Muscle of back (tissue), 13 donors: Measurements from ENCODE around the gene TRAF2. TPM values are rescaled to one million over a fixed set of nuclear protein-coding genes. Genes with fewer than 3 reads are reported as not detected.
A peak's percentile ranks its signal among the peaks of the same experiment; 100 is the strongest.
"Not testable (repeated sequence)": the region's sequence is repeated elsewhere in the genome, so short reads cannot be mapped to it uniquely, and the experiment has no call there.

Experiments
- DNase-seq, 3 donors: peaks; one replicate each; pipeline versions ENCODE4 v3.0.0 to v3.0.0-alpha.2; 2013
- long read RNA-seq, 9 donors: transcript quantifications; one replicate each; lab custom pipeline, GENCODE V29; 2026
- polyA plus RNA-seq, 10 donors: library from polyadenylated mRNA; unstranded; fragments of 120-200 nt; gene quantifications; one replicate each; pipeline ENCODE4 v1.2.1, GENCODE V29; 2013; ENCODE audit not compliant: insufficient read length in 10 of 10

Gene TRAF2, protein sequence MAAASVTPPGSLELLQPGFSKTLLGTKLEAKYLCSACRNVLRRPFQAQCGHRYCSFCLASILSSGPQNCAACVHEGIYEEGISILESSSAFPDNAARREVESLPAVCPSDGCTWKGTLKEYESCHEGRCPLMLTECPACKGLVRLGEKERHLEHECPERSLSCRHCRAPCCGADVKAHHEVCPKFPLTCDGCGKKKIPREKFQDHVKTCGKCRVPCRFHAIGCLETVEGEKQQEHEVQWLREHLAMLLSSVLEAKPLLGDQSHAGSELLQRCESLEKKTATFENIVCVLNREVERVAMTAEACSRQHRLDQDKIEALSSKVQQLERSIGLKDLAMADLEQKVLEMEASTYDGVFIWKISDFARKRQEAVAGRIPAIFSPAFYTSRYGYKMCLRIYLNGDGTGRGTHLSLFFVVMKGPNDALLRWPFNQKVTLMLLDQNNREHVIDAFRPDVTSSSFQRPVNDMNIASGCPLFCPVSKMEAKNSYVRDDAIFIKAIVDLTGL
- polyA plus RNA-seq: 10 to 100 TPM in 2 of 10 donors, 1 to 10 TPM in 8; 8.1 to 10.7 (median 9.6) TPM
- long read RNA-seq, donor 1: 0 reads
- long read RNA-seq, donor 2, partial matches to known transcripts: 0 of 1 reads
- long read RNA-seq, donor 2, other reads (novel, unspliced or antisense): 0 of 1 reads
- long read RNA-seq, donor 3: 0 reads
- long read RNA-seq, donor 4, partial matches to known transcripts: 0 of 1 reads
- long read RNA-seq, donor 4, other reads (novel, unspliced or antisense): 0 of 1 reads
- long read RNA-seq, donor 5, partial matches to known transcripts: 0 of 1 reads
- long read RNA-seq, donor 5, other reads (novel, unspliced or antisense): 0 of 1 reads
- long read RNA-seq, donor 6, partial matches to known transcripts: 0 of 3 reads
- long read RNA-seq, donor 6, other reads (novel, unspliced or antisense): 0 of 3 reads
- long read RNA-seq, donor 7, partial matches to known transcripts: 0 of 2 reads
- long read RNA-seq, donor 7, other reads (novel, unspliced or antisense): 0 of 2 reads
- long read RNA-seq, donor 8, partial matches to known transcripts: 0 of 3 reads
- long read RNA-seq, donor 8, other reads (novel, unspliced or antisense): 0 of 3 reads
- long read RNA-seq, donor 9, partial matches to known transcripts: 0 of 2 reads
- long read RNA-seq, donor 9, other reads (novel, unspliced or antisense): 0 of 2 reads

DNA sequence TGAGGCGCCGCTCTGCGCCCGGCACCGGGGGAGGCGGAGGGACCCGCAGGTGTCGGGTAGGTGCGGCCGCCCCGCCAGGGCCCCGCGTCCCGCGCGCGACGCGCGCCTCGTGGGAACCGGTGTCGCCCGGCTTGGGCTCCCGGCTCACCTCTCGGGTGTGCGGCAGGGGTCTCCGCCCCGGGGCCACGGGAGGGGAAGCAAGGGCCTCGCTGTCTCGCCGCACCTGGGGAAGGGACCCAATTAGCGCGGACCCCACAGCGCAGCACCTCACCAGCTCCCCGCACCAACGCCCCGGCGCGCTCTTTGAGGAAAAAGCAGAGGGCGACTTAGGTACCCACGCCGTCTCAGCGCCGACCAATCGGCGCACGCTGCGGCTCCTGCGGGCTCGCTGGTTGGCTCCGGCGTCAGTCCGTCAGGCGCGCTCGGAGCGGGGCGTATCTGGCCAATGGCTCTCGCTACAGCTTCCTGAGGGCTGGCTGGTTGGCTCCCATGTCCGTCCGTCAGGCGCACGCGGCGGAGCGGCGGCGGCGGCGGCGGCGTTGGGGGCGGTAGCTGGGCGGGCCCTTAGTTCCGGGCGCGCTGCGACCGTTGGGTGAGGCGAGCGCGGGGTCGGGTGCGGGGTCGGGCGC is at the start of gene TRAF2:
Gene TRAF2 (plus strand): TSS at position 567 of the 629 bp plus-strand sequence. CDS start 12,225 bp downstream, outside the sequence.
- DNase-seq: peak; percentile 99 to 100 (median 100)

DNA sequence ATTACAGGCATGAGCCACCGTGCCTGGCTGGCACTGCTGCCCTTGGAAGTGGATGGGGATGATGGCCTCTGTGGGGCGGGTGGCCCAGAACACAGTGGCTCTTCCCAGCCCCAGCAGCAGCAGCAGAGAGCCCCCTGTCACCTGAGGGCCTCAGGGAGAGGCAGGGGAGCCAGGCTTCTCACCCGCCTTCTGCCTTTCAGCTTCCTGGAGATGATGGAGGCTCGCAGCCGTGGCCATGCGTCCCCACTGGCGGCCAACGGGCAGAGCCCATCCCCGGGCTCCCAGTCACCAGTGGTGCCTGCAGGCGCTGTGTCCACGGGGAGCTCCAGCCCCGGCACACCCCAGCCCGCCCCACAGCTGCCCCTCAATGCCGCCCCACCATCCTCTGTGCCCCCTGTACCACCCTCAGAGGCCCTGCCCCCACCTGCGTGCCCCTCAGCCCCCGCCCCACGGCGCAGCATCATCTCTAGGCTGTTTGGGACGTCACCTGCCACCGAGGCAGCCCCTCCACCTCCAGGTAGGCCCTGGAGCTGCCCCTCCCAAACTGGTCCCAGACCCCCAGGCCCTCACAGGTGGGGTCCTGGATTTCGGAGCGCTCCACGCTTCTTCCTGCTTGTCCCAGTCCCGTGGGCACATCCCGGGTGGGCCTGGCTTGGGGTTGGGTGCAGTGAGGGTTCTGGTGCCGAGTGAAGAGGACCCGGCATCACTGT is 49.0 kb upstream of the TRAF2 start:
- no peak for DNase-seq

DNA sequence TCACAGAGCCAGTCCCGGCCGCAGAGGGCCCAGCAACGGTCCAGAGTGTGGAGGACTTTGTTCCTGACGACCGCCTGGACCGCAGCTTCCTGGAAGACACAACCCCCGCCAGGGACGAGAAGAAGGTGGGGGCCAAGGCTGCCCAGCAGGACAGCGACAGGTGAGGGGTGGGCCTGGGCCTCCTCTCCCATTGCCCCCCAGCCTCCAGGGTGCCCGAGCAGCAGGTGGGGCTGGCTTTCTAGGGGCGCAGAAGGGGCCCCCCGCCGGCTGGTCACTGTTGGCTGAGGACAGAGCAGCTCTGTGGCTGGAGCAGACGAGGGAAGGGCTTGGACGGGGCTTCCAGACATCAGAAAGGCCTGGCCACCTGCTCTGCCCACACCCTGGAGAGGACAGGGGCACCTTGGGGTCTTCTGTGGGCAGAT is 48.4 kb upstream of the TRAF2 start:
- DNase-seq: not testable (repeated sequence)

DNA sequence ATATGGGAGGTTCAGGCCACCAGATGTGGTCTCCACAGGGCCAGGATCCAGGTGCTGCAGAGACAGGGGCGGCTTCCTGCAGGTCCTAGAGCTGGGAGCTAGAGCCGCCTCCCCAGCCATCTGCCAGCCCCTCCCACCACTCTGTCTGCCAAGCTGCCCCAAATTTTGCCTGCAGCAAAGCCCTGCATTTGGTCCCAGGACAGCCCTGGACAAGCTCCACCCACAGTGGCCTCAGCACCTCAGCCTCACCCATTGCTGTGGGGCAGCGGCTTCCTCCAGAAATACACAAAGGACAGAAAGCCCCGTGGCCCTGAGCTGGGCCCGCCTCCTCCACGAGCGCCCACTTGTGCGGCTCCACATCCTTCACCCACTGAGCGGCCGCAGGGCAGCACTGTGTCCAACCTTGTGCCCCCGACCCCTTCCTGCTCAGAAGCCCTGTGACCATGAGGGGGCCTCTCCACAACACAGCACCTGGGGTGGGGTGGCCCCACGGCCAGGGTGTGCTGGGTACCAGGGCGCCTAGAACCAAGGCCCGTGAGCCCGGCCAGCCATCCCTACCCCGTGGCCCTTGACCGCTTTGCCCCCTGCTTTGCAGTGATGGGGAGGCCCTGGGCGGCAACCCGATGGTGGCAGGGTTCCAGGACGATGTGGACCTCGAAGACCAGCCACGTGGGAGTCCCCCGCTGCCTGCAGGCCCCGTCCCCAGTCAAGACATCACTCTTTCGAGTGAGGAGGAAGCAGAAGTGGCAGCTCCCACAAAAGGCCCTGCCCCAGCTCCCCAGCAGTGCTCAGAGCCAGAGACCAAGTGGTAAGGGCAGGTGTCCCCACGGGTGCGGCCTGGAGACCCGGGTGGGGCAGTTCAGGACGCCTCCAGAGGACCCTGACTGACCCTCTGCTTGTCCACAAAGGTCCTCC is 47.7 kb upstream of the TRAF2 start:
- no peak for DNase-seq

DNA sequence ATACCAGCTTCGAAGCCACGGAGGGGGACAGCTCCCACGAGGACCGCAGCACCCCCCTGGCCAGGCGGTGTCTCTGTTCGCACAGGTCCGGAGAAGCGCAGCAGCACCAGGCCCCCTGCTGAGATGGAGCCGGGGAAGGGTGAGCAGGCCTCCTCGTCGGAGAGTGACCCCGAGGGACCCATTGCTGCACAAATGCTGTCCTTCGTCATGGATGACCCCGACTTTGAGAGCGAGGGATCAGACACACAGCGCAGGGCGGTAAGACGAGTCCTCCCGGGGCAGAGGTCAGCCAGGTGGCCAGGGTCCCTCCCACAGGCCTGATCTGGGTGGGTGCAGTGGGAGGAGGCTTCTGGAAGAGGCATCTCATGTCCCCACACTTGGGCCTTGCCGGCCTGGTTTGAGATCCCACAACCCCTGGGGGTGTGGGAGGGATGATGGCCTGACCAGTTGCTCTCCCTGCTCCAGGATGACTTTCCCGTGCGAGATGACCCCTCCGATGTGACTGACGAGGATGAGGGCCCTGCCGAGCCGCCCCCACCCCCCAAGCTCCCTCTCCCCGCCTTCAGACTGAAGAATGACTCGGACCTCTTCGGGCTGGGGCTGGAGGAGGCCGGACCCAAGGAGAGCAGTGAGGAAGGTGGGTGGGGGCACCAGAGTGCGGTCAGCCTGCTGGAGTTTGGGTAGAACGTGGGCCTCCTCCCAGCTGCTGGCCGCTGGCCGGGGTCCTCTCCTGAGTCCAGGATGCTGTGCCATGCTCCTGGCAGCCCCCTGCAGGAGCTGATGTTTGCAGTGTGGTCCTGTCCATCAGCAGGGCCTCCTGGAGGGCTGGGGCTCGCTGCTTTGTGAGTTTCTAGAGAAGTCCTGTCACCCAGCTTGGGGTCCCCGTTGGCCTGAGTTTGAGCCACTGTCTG is 46.8 kb upstream of the TRAF2 start:
- no peak for DNase-seq

DNA sequence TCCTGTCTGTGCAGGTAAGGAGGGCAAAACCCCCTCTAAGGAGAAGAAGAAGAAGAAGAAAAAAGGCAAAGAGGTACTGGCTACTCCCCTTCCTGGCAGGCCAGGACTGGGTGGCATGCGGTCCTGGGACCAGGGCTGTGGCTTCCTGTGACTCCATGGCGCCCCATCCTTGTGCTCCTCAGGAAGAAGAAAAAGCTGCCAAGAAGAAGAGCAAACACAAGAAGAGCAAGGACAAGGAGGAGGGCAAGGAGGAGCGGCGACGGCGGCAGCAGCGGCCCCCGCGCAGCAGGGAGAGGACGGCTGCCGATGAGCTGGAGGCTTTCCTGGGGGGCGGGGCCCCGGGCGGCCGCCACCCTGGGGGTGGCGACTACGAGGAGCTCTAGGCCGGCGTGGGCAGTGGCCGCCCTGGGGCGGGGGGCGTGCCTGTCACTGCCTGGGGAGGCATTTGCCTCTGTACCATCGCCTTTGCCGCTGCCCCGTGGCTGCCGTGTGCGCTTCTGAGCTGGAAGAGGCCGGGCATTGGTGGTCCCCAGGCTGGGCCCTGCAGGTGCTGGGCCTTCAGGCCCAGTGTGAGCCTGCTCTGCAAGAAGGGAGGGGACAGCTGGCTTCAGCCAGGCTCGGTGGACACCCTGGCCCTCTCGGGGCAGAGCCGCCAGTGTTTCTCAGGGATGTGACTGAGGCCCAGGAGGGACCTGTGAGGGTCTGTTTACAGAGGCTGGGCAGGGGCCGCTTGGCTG is 46.0 kb upstream of the TRAF2 start:
- peak in 1 of 3 donors; percentile 42 for DNase-seq

DNA sequence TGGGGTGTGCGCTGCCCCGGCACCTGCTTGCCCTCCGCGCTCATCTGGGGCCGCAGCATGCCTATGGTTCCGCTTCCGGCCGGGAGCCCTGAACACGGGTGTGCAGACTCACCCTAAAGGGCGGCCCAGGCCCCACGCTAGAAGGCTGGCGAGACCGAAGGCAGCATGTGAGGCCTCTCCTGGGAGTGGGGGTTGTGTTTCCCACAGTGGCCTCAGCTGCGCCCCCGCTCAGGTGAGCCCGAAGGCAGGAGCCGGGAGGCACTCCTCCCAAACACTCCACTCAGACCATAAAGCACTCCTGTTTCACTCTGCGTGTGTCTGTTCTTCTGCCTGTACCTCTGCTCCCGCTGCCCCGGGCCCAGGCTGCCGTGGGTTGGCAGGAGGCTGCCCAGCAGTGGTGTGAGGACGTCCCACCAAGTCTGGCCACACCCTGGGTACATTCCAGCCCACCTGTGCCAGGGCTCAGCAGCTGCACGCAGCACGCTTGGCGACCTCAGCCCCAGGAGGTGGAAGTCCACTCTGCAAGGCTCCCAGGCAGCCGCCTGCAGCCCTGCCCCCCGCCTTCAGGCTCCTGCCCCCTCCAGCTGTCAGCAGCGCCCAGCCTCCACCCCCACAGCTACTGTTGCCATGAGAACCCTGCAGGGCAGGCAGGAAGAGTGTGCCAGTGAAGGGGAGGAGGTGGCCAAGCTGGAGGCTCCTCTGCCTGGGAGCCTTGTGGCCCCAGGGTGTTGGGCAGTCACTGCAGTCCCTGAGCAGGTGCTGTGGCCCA is 45.3 kb upstream of the TRAF2 start:
- DNase-seq: peak in 2 of 3 donors; percentile 33 to 75

DNA sequence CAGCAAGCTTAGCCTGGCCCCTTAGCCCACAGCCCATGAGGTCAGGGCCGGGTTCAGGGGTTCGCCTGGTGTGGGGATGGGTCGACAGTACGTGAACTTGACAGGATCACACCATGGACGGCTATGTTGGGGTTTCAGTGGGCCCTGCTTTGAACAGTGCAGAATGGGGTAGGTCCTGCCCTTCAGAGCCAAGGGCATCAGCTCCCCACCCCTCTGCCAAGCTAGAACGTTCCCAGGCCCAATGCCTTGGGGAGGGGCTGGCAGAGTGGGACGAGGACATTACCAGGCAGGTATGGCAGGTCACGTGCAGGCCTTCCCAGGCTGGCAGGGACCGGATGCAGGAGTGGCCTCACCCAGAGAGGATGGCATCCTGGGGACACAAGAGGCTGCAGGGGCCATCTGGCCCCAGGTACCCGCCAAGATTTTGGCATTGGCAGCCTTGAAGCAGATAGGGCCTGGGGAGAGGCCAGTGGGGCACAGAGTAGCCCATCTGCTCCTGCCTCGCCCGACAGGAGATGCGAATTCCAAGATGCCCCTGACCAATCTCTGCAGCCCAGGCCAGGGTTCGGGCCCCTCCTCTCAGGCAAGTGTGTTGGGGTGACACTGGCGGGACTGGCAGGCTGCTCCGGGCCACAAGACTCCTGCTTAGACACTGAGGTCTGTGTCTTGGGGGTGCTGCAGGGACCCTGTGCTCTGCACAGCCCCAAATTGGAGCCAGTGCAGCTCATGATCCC is 44.5 kb upstream of the TRAF2 start:
- peak in 1 of 3 donors; percentile 27 for DNase-seq

DNA sequence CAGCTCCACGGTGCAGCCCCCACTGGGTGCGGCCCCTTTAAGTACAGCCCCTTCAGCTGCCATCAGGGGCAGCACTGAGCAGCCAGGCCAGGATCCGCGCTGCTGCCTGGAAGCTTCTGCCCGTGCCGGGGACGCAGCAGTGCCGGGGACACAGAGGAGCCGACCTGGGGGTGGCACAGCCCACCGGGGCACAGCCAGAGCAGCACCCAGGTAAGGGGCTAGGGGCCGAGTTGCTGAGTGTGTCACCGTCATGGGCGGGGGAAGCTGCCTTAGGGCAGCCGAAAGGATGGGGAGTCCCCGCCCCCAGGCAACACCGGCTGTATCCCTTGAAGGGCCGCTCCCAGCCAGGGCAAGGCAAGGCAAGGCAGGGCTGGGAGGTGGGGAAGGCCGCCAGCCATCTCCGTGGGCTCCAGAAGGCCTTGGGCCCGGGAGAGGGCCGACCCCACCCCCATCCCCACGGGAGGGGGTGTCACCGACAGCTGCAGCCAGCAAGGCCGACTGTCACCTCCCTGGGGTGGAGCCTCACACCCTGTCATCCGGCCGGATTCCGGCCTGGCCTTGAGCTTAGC is 43.9 kb upstream of the TRAF2 start, which contains the start of gene AJM1:
Gene AJM1 (plus strand): TSS at position 99 of the 569 bp plus-strand sequence. CDS start 1,937 bp downstream, outside the sequence.
- peak; percentile 59 to 93 (median 81) for DNase-seq

DNA sequence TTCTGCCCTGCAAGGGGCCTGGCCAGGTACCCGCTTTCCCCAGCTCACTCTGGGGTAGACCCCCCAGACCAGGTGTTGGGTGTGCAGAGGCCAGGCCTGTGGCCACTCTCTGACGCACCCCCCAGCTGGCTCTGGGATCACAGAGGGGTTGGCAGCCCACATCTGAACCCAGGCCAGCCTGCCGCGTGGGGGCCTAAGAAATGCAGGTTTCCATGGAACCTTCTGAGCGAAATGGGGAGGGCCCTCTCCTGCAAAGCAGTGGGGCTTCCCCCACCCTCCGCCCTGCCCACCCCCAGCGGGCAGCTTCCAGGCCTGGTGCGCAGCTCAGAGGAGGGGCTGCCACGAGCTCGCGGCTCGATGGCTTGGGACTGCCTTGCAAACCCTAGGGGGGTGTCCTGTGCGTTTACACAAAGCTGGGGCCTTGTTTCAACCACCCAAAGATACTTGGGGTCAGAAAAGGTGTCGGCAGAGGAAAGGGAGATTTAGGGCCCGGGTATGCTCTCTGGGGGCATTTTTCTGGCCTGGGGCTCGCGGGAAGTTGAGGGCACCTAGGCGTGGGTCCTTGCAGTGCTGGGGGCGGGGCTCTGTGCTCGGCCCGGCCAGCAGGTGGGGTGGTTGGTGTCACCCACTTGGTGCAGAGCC is 43.0 kb upstream of the TRAF2 start:
- DNase-seq: peak in 1 of 3 donors; percentile 30

DNA sequence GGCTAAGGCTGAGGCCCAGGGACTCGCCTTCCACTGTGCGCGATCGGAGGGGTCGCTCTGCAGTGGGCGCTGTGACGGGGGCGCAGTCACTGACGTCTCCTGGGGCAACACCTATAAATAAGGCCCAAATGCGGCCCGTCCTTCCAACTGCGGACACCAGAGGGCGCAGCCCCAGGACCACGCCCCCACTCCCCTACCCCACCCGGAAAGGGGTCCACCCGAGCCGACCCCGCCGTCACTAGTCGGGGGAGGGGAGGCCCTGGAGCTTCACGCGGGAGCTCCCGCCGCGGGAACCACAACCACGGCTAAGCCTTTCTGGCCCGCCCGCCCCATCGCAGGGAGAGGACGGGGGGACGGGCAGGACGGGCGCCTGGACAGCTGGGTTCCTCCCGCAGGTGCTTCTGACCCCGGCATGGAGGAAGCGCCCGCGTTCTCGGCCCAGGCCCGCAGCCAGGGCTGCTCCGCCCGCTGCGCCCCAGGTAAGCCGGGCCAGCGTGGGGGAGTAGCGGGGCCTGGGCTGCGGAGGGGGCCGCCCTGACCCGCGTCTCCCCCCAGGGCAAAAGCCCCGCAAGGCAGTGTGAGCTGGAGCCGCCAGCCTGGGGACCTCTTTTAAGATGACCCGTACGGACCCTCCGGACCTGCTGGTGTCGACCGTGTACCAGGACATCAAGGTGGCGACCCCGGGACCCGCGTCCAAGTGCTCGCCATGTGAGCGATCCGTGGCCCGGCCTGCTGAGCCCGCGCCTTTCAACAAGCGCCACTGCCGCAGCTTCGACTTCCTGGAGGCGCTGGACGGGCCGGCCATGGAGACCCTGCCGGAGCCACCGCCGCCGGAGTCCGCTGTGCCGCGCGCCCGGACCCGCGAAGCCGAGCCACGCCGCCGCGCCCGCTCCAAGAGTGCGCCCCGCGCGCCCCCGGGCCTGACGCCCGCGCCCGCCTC is 42.2 kb upstream of the TRAF2 start:
- peak in 1 of 3 donors; percentile 51 for DNase-seq

DNA sequence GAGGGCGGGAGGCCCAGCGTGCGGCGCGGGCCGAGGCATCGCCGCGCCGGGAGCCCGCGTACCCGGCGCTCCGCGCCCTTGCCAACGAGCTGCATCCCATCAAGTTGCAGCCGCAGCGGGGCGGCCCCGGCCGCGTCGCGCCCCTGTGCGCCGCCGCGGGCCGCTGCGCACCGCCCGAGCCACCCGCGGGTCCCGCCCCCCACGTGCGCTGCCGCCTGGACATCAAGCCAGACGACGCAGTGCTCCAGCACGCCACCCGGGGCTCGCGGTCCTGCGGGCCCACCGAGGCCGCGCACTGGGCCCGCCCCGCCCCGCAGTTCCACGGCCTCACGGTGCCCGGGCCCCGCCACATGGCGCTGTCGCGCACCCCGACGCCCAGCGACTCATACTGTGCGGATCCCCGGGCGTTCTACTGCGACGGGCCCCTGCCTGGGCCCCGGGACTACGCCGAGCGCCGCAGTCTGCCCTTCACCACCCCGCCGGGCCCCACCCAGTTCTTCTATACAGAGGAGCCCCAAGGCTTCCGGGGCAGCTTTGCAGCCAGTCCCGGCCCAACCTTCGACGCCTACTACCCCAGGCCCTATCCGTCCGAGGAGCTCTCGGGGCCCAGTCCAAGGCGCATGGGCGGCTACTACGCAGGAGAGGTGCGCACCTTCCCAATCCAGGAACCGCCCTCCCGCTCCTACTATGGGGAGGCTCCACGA is 41.4 kb upstream of the TRAF2 start:
- peak in 1 of 3 donors; percentile 23 for DNase-seq
